Measurements from ENCODE around the gene GALNT11. TPM values are rescaled to one million over a fixed set of nuclear protein-coding genes. Genes with fewer than 3 reads are reported as not detected.

The GALNT11 gene
- total and polyA plus RNA-seq, 9 of the 15 experiments (the other 6 are each of a cell fraction or from before 2014, with no cell fraction given), result 8.2 to 59.5 (median 36.5) TPM

GRCh38 chr7:152144557-152145245 is 119.2 kb downstream of the GALNT11 start:
- DNase-seq (ENCODE audit: extremely low read depth in 1 of 4, low spot score in 3 of 4), result no peak
- Histone ChIP-seq H2AFZ (ENCODE audit: low read depth, low read length) (no peak overlapping the region), H3K4me1 (replicated peaks in 1 of 2; ENCODE audit: control insufficient read depth in 2 of 2, insufficient read depth in 2 of 2, low read length in 2 of 2) (no peaks in the 10 kb centered on the region), H3K9ac (ENCODE audit: insufficient read depth in 1 of 2, low read depth in 2 of 2, low read length in 2 of 2) (no peak overlapping the region), H3K27me3 (ENCODE audit: control insufficient read depth in 2 of 2, insufficient read depth in 2 of 2, low read length in 2 of 2) (no peaks in the 10 kb centered on the region), H3K4me3 (no peak overlapping the region), H3K9me1 (ENCODE audit: control insufficient read depth, insufficient read depth, low read length) (peaks cover 4% of the 10 kb centered on the region), H3K27ac (ENCODE audit: extremely low read depth, low read depth, low read length) (no peak overlapping the region), H4K20me1 (replicated peaks; ENCODE audit: control insufficient read depth, insufficient read depth, low read length) (no peaks in the 10 kb centered on the region; the same call in 1 of the 2 replicates), H3K9me3 (replicated peaks; ENCODE audit: control insufficient read depth, insufficient read depth, low read depth, low read length) (no peaks in the 10 kb centered on the region), H3K79me2 (ENCODE audit: control insufficient read depth, insufficient read depth, low read length) (no peaks in the 10 kb centered on the region), H3K36me3 (ENCODE audit: control insufficient read depth, insufficient read depth, low read length) (peaks cover 96% of the 10 kb centered on the region), H3K4me2 (ENCODE audit: insufficient read depth, low read length) (no peak overlapping the region)
- intact Hi-C loops (cut with micrococcal nuclease) (no loop called here), in situ Hi-C loops (cut with MboI) (no loop called here)
- FAIRE-seq, result no peak
- ChIA-PET POLR2A (interaction anchor here (0.6 to 1.5 kb wide), 4 partner anchors 9 to 22 kb away, joined by 3 to 4 read pairs (median 4); no protein-coding TSS in a partner anchor), CTCF (ENCODE audit: low intra/inter-chr PET ratio) (interaction anchor here (0.9 kb wide), 1 partner anchor 160 kb away, joined by 3 read pairs; no protein-coding TSS in a partner anchor)
- 93% methylated on average over 12 of the region's 12 CpGs for WGBS (ENCODE audit: insufficient coverage, low coverage, missing lambda C conversion rate)
- BruUV-seq (replicated peaks), result no TSS peak
- ATAC-seq, result no peak
- TF ChIP-seq ZNF316 (IDR thresholded peaks at IDR 0.05), result no peak
- TF ChIP-seq ILK (tag; IDR thresholded peaks at IDR 0.05; ENCODE audit: borderline replicate concordance, low read depth), result no peak
- no peak for TF ChIP-seq GTF2B (IDR thresholded peaks at IDR 0.05; ENCODE audit: extremely low read depth, insufficient read length)
- TF ChIP-seq THRA (IDR thresholded peaks at IDR 0.05), result no peak
- no peak for TF ChIP-seq BHLHE40 (IDR thresholded peaks at IDR 0.05; ENCODE audit: low read length)
- no peak for TF ChIP-seq IRF1 (CRISPR knock-in tag; IDR thresholded peaks at IDR 0.05; ENCODE audit: borderline replicate concordance)
- no peak for TF ChIP-seq MCM3 (IDR thresholded peaks at IDR 0.05)
- no peak for TF ChIP-seq ZNF584 (CRISPR knock-in tag; IDR thresholded peaks at IDR 0.05; ENCODE audit: low read depth)
- TF ChIP-seq ZBTB40 (IDR thresholded peaks at IDR 0.05), result no peak
- no peak for TF ChIP-seq ZBTB40 (CRISPR knock-in tag; IDR thresholded peaks at IDR 0.05)
